ENCODE data around the gene ZYX. TPM values are rescaled to one million over a fixed set of nuclear protein-coding genes. Genes with fewer than 3 reads are reported as not detected.

The ZYX gene, protein sequence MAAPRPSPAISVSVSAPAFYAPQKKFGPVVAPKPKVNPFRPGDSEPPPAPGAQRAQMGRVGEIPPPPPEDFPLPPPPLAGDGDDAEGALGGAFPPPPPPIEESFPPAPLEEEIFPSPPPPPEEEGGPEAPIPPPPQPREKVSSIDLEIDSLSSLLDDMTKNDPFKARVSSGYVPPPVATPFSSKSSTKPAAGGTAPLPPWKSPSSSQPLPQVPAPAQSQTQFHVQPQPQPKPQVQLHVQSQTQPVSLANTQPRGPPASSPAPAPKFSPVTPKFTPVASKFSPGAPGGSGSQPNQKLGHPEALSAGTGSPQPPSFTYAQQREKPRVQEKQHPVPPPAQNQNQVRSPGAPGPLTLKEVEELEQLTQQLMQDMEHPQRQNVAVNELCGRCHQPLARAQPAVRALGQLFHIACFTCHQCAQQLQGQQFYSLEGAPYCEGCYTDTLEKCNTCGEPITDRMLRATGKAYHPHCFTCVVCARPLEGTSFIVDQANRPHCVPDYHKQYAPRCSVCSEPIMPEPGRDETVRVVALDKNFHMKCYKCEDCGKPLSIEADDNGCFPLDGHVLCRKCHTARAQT
- total RNA-seq, result 370 and 412 TPM in 2 replicates
- long read RNA-seq, partial matches to known transcripts, result 11 of 13 reads
- long read RNA-seq, other reads (novel, unspliced or antisense), result 2 of 13 reads

DNA sequence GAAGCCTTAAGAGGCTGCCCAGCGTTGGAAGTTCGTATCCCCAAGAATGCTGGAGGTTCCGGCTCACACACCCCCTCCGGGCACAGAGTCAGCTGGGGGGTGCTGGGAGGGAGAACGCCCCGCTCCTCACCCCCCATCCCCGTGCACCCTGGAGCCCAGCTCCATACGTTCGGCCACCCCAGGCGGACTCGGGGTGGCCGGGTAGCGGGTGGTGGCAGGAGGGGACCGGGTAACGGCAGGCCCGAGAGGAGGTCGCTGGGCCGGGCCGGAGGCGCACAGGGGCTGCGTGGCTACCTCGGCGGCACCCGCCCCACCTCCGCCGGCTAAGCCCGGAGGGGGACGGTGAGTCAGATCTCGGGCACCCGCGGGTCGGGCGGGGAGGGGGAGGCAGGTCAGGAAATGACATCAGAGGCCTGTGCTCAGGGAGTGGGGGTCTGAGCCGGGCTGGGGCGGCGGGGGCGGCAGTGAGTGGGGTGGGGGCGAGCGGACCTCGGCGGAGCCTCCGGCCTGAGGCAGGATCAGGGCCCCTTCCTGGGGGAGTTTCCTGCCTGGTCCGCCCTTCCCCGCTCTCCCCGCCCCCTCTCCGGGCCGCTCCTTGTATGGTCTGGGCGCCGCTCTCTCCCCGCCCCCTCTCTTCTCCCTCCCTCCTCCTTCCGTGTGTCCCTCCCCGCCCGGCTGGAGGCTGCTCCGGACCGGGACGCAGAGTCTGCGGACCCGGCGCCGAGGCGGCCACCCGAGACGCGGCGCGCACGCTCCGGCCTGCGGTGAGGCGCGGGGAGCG is at the start of gene ZYX:
Gene ZYX (plus strand): TSS at position 700 of the 781 bp plus-strand sequence. CDS start 227 bp downstream, outside the sequence.
- Mint-ChIP-seq H3K27me3 (ENCODE audit: unreplicated experiment) (no peaks in the 10 kb centered on the region), H3K27ac (ENCODE audit: unreplicated experiment) (peak within 1 kb of the TSS; percentile 82), H3K4me3 (ENCODE audit: unreplicated experiment) (peak within 1 kb of the TSS; percentile 77), H3K36me3 (ENCODE audit: unreplicated experiment) (peaks cover 5% of the 10 kb centered on the region), H3K4me1 (ENCODE audit: unreplicated experiment) (peaks cover 22% of the 10 kb centered on the region), H3K9me3 (ENCODE audit: unreplicated experiment) (no peaks in the 10 kb centered on the region)
- peak; percentile 97 for DNase-seq (ENCODE audit: extremely low spot score, unreplicated experiment)
- TF ChIP-seq, protein P1, sequence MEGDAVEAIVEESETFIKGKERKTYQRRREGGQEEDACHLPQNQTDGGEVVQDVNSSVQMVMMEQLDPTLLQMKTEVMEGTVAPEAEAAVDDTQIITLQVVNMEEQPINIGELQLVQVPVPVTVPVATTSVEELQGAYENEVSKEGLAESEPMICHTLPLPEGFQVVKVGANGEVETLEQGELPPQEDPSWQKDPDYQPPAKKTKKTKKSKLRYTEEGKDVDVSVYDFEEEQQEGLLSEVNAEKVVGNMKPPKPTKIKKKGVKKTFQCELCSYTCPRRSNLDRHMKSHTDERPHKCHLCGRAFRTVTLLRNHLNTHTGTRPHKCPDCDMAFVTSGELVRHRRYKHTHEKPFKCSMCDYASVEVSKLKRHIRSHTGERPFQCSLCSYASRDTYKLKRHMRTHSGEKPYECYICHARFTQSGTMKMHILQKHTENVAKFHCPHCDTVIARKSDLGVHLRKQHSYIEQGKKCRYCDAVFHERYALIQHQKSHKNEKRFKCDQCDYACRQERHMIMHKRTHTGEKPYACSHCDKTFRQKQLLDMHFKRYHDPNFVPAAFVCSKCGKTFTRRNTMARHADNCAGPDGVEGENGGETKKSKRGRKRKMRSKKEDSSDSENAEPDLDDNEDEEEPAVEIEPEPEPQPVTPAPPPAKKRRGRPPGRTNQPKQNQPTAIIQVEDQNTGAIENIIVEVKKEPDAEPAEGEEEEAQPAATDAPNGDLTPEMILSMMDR (IDR thresholded peaks at IDR 0.05), result no peak

DNA sequence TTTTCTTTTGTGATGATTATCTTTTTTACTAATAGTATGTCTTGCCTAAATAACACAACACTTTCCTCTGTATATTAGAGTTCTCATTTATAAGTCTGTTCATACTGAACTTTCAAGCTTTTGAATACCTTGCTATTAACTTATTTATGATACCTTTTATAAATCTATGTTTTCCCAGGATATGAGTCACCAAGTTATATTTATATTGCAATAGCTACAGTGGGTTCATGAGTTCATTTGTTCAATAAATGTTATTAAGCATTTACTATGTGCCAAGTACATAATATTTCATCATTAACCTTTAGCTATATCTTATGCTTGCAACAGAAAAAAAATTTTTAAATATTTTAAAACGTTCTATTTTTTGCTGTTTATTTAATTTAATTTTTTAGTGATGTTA is 46.9 kb upstream of the ZYX start:
- H3K4me1 Mint-ChIP-seq (ENCODE audit: unreplicated experiment), result peaks cover 10% of the 10 kb centered on the region
- TF ChIP-seq, protein P1 (IDR thresholded peaks at IDR 0.05), result no peak
- no peak for DNase-seq (ENCODE audit: extremely low spot score, unreplicated experiment)
- no peak overlapping the region for H3K4me3 Mint-ChIP-seq (ENCODE audit: unreplicated experiment)
- H3K9me3 Mint-ChIP-seq (ENCODE audit: unreplicated experiment), result no peaks in the 10 kb centered on the region
- H3K36me3 Mint-ChIP-seq (ENCODE audit: unreplicated experiment), result no peaks in the 10 kb centered on the region
- H3K27ac Mint-ChIP-seq (ENCODE audit: unreplicated experiment), result no peak overlapping the region
- peaks cover 36% of the 10 kb centered on the region for H3K27me3 Mint-ChIP-seq (ENCODE audit: unreplicated experiment)

GRCh38 chr7:143337216-143337615 is 43.9 kb upstream of the ZYX start:
- Mint-ChIP-seq H3K9me3 (ENCODE audit: unreplicated experiment) (no peaks in the 10 kb centered on the region), H3K4me3 (ENCODE audit: unreplicated experiment) (no peak overlapping the region), H3K27me3 (ENCODE audit: unreplicated experiment) (peaks cover 48% of the 10 kb centered on the region), H3K4me1 (ENCODE audit: unreplicated experiment) (no peaks in the 10 kb centered on the region), H3K36me3 (ENCODE audit: unreplicated experiment) (no peaks in the 10 kb centered on the region), H3K27ac (ENCODE audit: unreplicated experiment) (no peak overlapping the region)
- TF ChIP-seq, protein P1 (IDR thresholded peaks at IDR 0.05), result no peak
- no peak for DNase-seq (ENCODE audit: extremely low spot score, unreplicated experiment)

DNA sequence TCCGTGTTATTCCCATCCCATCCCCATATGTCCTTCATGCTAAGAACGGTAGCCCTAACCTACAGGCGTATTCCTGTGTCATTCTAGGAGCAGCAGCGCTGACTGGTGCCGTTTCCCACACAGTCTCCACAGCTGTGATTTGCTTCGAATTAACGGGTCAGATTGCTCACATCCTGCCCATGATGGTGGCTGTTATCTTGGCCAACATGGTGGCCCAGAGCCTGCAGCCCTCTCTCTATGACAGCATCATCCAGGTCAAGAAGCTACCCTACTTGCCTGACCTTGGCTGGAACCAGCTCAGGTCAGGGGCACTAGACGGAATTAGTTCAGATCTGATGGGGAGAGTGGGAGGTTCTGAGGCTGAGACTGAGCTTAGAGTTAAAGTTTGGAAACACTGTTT is 39.3 kb upstream of the ZYX start:
- H3K4me1 Mint-ChIP-seq (ENCODE audit: unreplicated experiment), result peaks cover 7% of the 10 kb centered on the region
- no peak overlapping the region for H3K4me3 Mint-ChIP-seq (ENCODE audit: unreplicated experiment)
- no peaks in the 10 kb centered on the region for H3K9me3 Mint-ChIP-seq (ENCODE audit: unreplicated experiment)
- TF ChIP-seq, protein P1 (IDR thresholded peaks at IDR 0.05), result no peak
- no peak for DNase-seq (ENCODE audit: extremely low spot score, unreplicated experiment)
- no peak overlapping the region for H3K27ac Mint-ChIP-seq (ENCODE audit: unreplicated experiment)
- H3K36me3 Mint-ChIP-seq (ENCODE audit: unreplicated experiment), result no peaks in the 10 kb centered on the region
- peaks cover 53% of the 10 kb centered on the region for H3K27me3 Mint-ChIP-seq (ENCODE audit: unreplicated experiment)
